KMS-11 (cell line): Measurements from ENCODE around the gene MBNL1.

Experiments
- H2AFZ ChIP-seq: fragments of 200-600 bp; sonication (generic); 2 replicates; pipeline ENCODE4 v1.6.1; 2016; ENCODE audit warnings: antibody characterized with exemption, mixed run types, low read depth
- H3K27ac ChIP-seq: fragments of 200-600 bp; sonication (generic); 2 replicates; pipeline ENCODE4 v1.6.1; 2016; ENCODE audit warnings: mild to moderate bottlenecking, mixed run types
- H3K27me3 ChIP-seq: fragments of 200-600 bp; sonication (generic); 2 replicates; pipeline ENCODE4 v1.6.1; 2017; ENCODE audit warnings: mild to moderate bottlenecking, low read depth, mixed run types, moderate library complexity; ENCODE audit not compliant: insufficient read depth
- H3K36me3 ChIP-seq: fragments of 200-600 bp; sonication (generic); 2 replicates; pipeline ENCODE4 v1.6.1; 2017; ENCODE audit warnings: mild to moderate bottlenecking, mixed run types; ENCODE audit not compliant: insufficient read depth
- H3K4me1 ChIP-seq: fragments of 200-600 bp; sonication (generic); 2 replicates; pipeline ENCODE4 v1.6.1; 2016; ENCODE audit warnings: mild to moderate bottlenecking, low read depth, mixed run types; ENCODE audit not compliant: poor library complexity, severe bottlenecking
- H3K4me2 ChIP-seq: fragments of 200-600 bp; sonication (generic); 2 replicates; pipeline ENCODE4 v1.7.0; 2016; ENCODE audit warnings: mild to moderate bottlenecking, mixed run types
- H3K4me3 ChIP-seq: fragments of 200-600 bp; sonication (generic); IDR thresholded peaks from 2 replicates; pipeline ENCODE4 v1.6.1; 2017; ENCODE audit warnings: low read depth, low read length, mixed read lengths; ENCODE audit not compliant: insufficient read depth
- H3K79me2 ChIP-seq: fragments of 200-600 bp; sonication (generic); 2 replicates; pipeline ENCODE4 v1.6.1; 2016; ENCODE audit warnings: low read depth, mixed run types; ENCODE audit not compliant: insufficient read depth
- H3K9ac ChIP-seq: fragments of 200-600 bp; sonication (generic); 2 replicates; pipeline ENCODE4 v1.6.1; 2016; ENCODE audit warnings: mild to moderate bottlenecking, mixed run types
- H4K20me1 ChIP-seq: fragments of 200-600 bp; sonication (generic); 2 replicates; pipeline ENCODE4 v1.6.1; 2016; ENCODE audit warnings: mild to moderate bottlenecking, mixed run types; ENCODE audit not compliant: insufficient read depth
- CTCF ChIP-seq: fragments of 200-600 bp; sonication (generic); conservative IDR thresholded peaks from 2 replicates; pipeline ENCODE4 v1.6.1; 2017; ENCODE audit warnings: low read depth, mild to moderate bottlenecking, antibody characterized with exemption, low read length, moderate library complexity, mixed read lengths

MBNL1 gene

DNA sequence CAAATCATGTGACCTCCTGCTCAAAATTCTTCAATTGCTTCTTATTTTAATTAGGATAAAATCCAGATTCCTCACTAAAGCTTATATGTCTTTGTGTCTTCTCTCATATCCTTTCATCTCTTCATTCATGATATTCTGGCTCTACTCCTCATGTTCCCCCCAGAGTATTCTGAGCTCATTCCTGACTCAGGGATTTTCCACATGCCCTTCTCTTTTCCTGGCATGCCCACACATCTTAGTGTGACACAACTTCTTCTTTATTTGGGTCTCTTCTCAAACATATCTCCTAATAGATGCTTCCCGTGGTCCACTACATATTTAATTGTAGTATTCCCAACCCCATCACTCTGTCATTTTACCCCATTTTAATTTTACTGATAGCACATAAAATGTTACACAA is 15.2 kb upstream of the MBNL1 start:
- no peak for TF ChIP-seq CTCF
- no peaks in the 10 kb centered on the region for H3K36me3 ChIP-seq
- no peak overlapping the region for H3K9ac ChIP-seq
- H3K4me1 ChIP-seq: no peaks in the 10 kb centered on the region
- no peak overlapping the region for H3K27ac ChIP-seq
- no peaks in the 10 kb centered on the region for H3K79me2 ChIP-seq
- no peak overlapping the region for H3K4me3 ChIP-seq
- no peak overlapping the region for H3K4me2 ChIP-seq
- no peak overlapping the region for H2AFZ ChIP-seq
- H3K27me3 ChIP-seq: no peaks in the 10 kb centered on the region
- H4K20me1 ChIP-seq: no peaks in the 10 kb centered on the region

- Histone ChIP-seq H2AFZ (no peak overlapping the region), H3K79me2 (no peaks in the 10 kb centered on the region), H3K4me1 (no peaks in the 10 kb centered on the region), H4K20me1 (no peaks in the 10 kb centered on the region), H3K27me3 (no peaks in the 10 kb centered on the region), H3K9ac (no peak overlapping the region), H3K27ac (no peak overlapping the region), H3K4me3 (no peak overlapping the region), H3K4me2 (no peak overlapping the region), H3K36me3 (no peaks in the 10 kb centered on the region)
- no peak for TF ChIP-seq CTCF
These were observed 14.7 kb upstream of the MBNL1 start for GRCh38 chr3:152254041-152254440.

DNA sequence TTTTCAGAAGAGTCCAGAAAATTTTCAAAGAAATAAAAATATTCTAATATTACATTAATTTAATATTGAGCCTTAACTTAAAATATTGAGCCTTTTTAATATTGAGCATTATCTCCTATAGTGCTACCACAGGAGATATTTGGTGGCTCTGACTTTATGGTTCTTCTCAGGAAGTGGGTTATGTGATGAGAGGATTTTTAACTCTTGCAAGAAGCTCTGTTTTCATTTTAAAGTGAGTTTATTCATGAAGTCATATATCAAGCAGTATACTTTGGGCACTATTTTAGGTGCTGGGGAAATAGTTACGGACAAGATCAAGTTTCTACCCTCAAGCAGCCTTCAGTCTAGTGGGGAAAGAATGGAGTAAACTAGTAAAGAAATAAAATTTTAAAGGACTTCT is 13.4 kb upstream of the MBNL1 start:
- no peak overlapping the region for H3K4me3 ChIP-seq
- H3K4me2 ChIP-seq: no peak overlapping the region
- no peaks in the 10 kb centered on the region for H3K4me1 ChIP-seq
- no peak for TF ChIP-seq CTCF
- no peaks in the 10 kb centered on the region for H3K79me2 ChIP-seq
- no peaks in the 10 kb centered on the region for H3K36me3 ChIP-seq
- H3K27me3 ChIP-seq: no peaks in the 10 kb centered on the region
- H3K27ac ChIP-seq: no peak overlapping the region
- H3K9ac ChIP-seq: no peak overlapping the region
- no peak overlapping the region for H2AFZ ChIP-seq
- no peaks in the 10 kb centered on the region for H4K20me1 ChIP-seq

- H3K79me2 ChIP-seq: no peaks in the 10 kb centered on the region
- no peak overlapping the region for H3K4me2 ChIP-seq
These were observed 11.7 kb upstream of the MBNL1 start for GRCh38 chr3:152256851-152257562.

More at GRCh38 chr3:152256851-152257562, 11.7 kb upstream of the MBNL1 start:
- Histone ChIP-seq H2AFZ (no peak overlapping the region), H3K27me3 (no peaks in the 10 kb centered on the region), H3K27ac (no peak overlapping the region), H3K36me3 (no peaks in the 10 kb centered on the region), H4K20me1 (no peaks in the 10 kb centered on the region), H3K9ac (no peak overlapping the region), H3K4me1 (no peaks in the 10 kb centered on the region), H3K4me3 (no peak overlapping the region)
- TF ChIP-seq CTCF: no peak
